KOPT-K1 (cell line): ENCODE data around the gene AHNAK2.

Experiments
- H3K27ac ChIP-seq: fragments of 200-600 bp; sonication (generic); 2 replicates; pipeline ENCODE4 v1.5.1; 2016; ENCODE audit warnings: antibody characterized with exemption, mild to moderate bottlenecking, low read depth, low read length; ENCODE audit not compliant: poor library complexity, severe bottlenecking
- H3K36me3 ChIP-seq: fragments of 200-600 bp; sonication (generic); 2 replicates; pipeline ENCODE4 v1.5.1; 2017; ENCODE audit warnings: antibody characterized with exemption, mild to moderate bottlenecking, low read length, moderate library complexity; ENCODE audit not compliant: insufficient read depth
- H3K9me3 ChIP-seq: fragments of 200-600 bp; sonication (generic); 2 replicates; pipeline ENCODE4 v1.5.1; 2017; ENCODE audit warnings: antibody characterized with exemption, low read length, mild to moderate bottlenecking; ENCODE audit not compliant: insufficient read depth, poor library complexity, severe bottlenecking

AHNAK2 gene

DNA sequence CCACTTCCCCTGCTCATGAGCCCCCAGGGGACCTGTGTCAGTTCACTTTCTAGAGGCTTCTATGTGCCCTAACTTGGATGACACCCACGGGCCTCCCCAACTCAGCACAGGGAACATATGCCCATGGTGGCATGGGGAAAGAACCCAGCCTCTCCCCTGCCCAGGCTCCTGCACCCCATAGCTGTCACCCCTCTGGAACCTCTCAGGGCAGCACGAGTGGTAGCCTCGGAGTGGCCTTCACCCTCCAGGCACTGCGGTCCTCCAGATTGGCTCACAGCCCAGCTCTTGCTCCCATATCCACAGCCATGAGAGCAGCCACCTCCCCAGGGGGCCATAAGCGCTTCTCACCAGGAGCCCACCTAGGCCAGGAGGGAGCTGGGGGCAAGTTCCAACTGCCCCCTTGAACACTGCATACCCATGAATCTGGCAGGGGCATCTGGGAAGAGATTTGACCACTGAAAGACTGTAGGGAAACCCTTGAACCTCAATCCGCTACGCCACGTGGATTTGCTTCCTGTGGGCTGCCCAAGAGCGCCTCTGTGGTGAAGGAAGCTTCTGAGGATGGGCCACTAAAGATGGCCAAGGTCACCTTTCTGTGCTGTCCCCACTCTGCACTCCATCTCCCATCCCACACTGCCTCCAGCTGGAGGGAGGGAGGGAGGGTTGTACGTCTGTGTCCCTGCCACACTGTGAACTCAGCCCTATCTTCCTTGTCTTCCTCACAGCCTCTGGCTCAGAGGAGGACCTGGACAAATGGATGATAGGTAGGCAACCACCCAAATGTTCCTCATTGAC is 41.6 kb downstream of the AHNAK2 start:
- no peak overlapping the region for H3K27ac ChIP-seq
- H3K36me3 ChIP-seq = no peaks in the 10 kb centered on the region

GRCh38 chr14:104935955-104936354 is 42.2 kb downstream of the AHNAK2 start:
- Histone ChIP-seq H3K9me3 (no peaks in the 10 kb centered on the region), H3K36me3 (no peaks in the 10 kb centered on the region), H3K27ac (no peak overlapping the region)

More for the DNA sequence above, 41.6 kb downstream of the AHNAK2 start:
- H3K9me3 ChIP-seq = no peaks in the 10 kb centered on the region

DNA sequence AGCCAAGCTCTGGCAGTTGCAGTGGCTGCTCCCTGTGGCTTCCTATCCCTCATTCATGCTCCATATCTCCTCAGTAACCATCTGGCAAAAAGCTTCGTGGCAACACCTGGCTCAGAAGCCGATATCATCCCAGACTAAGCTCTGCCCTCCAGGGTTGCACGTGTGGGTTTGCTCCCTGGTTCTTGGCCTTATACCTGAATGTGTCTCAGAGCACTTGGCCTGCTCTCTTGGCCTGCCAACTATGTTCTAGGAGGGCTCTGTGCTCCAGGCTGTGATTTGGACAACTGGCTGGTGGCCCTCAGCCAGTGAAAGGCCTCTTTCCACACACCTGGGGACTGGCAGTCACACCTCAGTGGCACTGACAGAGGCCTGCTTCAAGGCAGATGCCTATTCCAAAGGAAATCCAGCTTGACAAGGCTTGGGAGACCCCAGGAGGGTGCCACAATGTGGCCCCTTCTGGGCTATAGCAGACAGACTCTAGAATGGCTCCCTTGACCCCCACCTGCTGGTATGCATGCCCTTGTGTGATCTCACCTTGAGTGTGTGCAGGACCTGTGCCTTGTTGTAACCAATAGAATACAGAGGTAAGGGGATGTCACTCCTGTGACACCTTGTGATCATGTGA is 43.0 kb downstream of the AHNAK2 start:
- Histone ChIP-seq H3K9me3 (no peaks in the 10 kb centered on the region), H3K36me3 (no peaks in the 10 kb centered on the region), H3K27ac (no peak overlapping the region)

- no peak overlapping the region for H3K27ac ChIP-seq
- no peaks in the 10 kb centered on the region for H3K9me3 ChIP-seq
- no peaks in the 10 kb centered on the region for H3K36me3 ChIP-seq
Observed at GRCh38 chr14:104933746-104934733, 44.1 kb downstream of the AHNAK2 start.

DNA sequence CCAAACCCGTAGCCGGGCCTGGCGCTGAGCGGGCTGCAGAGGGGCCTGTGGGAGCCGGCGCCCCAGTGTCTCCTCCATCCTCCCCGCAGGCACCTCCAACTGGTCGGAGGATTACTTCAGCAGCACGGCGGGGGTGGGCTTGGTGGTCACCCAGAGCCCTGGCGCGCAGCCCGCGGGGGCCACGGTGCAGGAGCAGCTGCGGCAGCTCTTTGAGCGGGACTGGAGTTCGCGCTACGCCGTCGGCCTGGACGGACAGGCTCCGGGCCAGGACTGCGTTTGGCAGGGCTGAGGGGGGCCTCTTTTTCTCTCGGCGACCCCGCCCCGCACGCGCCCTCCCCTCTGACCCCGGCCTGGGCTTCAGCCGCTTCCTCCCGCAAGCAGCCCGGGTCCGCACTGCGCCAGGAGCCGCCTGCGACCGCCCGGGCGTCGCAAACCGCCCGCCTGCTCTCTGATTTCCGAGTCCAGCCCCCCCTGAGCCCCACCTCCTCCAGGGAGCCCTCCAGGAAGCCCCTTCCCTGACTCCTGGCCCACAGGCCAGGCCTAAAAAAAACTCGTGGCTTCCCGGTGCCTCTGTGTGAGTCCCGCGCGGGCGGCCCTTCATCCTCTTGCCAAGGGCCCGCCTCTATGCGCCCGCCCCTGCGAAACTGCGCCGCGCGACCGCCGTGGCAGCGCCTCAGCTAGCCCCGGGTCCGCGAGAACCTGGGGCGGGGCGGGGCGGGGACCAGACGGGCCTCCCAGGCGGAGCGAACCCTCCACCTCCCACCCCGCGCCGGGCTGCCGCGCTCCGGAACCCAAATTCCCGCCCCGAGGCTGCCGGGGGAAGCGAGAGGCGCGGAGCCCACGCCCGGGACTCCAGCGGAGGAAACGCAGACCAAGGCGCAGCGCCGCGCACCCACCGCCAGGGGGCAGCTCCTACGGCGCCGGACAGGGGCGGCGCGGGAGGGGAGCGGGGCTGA is 45.2 kb downstream of the AHNAK2 start:
- no peaks in the 10 kb centered on the region for H3K36me3 ChIP-seq
- no peak overlapping the region for H3K27ac ChIP-seq
- H3K9me3 ChIP-seq = no peaks in the 10 kb centered on the region

DNA sequence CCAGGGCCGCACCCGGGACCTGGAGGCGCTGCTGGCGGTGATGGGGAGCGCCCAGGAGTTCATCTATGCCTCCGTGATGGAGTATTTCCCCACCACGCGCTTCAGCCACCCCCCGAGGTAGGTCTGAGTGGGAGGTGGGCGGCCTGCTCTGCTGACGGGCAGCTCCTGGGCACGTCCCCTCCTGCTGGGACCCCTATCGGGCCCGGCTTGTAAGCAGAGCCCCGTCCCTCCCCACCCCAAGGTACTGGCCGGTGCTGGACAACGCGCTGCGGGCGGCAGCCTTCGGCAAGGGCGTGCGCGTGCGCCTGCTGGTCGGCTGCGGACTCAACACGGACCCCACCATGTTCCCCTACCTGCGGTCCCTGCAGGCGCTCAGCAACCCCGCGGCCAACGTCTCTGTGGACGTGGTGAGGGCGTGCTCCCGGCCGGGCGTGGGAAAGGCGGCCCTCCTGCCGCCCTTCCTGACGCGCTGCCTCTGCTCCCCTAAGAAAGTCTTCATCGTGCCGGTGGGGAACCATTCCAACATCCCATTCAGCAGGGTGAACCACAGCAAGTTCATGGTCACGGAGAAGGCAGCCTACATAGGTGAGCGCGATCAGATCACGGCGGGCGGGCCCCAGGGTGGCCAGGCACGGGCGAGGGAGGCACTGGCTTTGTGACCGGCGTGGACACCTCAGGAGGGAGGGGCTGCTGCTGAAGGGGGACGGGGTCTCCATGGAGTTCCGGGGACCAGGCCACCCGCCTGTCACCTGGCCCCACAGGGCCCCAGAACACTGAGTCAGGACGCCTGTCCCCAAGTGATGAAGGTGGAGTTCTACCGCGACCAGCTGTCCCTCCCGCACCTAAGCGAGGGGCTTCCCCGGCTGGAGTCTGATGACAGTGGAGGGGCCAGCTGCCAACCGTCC is 46.2 kb downstream of the AHNAK2 start:
- Histone ChIP-seq H3K27ac (no peak overlapping the region), H3K36me3 (no peaks in the 10 kb centered on the region), H3K9me3 (no peaks in the 10 kb centered on the region)

DNA sequence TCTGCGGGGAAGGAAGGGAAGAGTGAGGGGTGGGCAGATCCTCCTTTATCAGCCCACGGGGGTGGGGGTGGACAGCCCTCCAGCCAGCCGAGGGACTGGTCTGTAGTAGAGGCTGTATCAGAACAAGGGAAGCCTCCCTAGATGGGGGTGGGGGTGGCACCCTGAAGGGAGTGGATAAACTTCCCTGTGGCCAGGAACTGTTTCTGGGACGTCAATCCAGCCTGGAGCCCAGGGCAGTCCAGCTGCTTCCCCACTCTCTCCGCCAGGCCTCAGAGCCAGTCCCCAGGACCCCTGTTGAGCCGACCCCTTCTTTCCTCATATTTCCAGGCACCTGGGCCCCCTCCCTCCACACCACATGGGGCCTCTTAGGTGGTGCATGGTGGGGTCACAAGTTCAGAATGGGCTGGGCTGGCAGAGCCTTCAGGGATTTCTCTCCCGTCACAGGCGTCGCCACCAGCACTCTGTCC is 46.8 kb downstream of the AHNAK2 start:
- Histone ChIP-seq H3K27ac (no peak overlapping the region), H3K36me3 (no peaks in the 10 kb centered on the region), H3K9me3 (no peaks in the 10 kb centered on the region)

- H3K9me3 ChIP-seq = no peaks in the 10 kb centered on the region
- H3K27ac ChIP-seq = no peak overlapping the region
- H3K36me3 ChIP-seq = no peaks in the 10 kb centered on the region
Observed at GRCh38 chr14:104930526-104931303, 47.5 kb downstream of the AHNAK2 start.

DNA sequence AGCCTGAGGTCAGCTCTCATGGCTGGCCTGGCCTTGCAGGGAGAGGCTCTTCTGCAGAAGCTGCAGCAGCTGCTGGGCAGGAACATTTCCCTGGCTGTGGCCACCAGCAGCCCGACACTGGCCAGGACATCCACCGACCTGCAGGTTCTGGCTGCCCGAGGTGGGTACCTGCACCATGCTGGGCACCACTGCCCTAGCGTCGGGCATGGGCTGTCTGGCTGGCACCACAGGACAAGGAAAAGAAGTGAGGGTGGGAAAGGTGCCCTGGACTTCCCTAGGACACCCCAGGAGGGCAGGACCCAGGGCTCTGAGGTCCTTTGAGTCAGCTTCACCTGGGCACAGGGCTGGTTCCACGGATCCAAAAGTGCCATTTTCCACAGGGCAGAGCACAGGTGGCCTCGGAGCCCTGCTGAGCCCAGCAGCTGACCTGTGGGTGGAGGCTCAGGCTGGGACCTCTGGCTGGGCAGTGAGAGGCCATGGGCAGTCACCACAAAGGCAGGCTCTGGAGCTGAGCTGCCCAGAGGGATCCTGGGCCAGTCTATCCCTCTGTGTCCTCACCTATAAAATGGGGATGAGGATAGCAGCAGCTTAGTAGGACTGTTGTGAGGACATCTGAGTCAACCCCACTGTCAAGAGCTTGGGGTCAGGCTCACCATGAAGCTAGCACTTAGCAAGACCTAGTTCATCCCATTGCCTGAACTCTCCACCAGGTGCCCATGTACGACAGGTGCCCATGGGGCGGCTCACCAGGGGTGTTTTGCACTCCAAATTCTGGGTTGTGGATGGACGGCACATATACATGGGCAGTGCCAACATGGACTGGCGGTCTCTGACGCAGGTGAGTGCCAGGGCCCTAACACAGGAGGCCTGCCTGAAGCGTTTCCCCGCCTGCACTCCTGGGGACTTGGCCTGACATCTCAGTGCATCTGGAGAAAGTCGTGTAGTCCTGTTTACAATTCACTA is 48.6 kb downstream of the AHNAK2 start:
- Histone ChIP-seq H3K9me3 (no peaks in the 10 kb centered on the region), H3K36me3 (no peaks in the 10 kb centered on the region), H3K27ac (no peak overlapping the region)

- no peak overlapping the region for H3K27ac ChIP-seq
- no peaks in the 10 kb centered on the region for H3K36me3 ChIP-seq
Observed at GRCh38 chr14:104928391-104929133, 49.6 kb downstream of the AHNAK2 start.

DNA sequence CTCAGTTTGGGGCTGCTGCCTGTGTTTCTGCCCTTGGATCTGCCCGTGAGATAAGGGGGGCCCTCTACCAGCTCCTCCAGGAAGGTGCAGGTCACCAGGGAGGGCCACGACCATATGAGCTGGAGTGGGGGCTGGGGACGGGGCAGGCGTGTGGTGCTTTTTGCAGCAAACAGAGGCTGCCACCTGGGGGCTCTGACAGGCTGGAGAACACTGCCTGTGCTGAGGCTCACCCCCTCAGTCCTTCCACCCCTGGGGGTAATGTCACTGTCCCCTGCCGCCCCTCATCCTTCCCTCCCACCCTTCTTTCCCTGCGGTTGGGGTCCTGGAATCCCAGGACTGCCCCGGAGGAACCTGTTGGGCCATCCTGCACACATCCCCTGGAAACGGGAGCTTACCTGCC is 50.3 kb downstream of the AHNAK2 start:
- no peak overlapping the region for H3K27ac ChIP-seq
- peaks cover 9% of the 10 kb centered on the region for H3K9me3 ChIP-seq
- no peaks in the 10 kb centered on the region for H3K36me3 ChIP-seq

More at GRCh38 chr14:104928391-104929133, 49.6 kb downstream of the AHNAK2 start:
- H3K9me3 ChIP-seq = peaks cover 8% of the 10 kb centered on the region
